ENCODE data around the gene AKT3.
"Not testable (repeated sequence)": the region's sequence is repeated elsewhere in the genome, so short reads cannot be mapped to it uniquely, and the experiment has no call there.

Gene AKT3

DNA sequence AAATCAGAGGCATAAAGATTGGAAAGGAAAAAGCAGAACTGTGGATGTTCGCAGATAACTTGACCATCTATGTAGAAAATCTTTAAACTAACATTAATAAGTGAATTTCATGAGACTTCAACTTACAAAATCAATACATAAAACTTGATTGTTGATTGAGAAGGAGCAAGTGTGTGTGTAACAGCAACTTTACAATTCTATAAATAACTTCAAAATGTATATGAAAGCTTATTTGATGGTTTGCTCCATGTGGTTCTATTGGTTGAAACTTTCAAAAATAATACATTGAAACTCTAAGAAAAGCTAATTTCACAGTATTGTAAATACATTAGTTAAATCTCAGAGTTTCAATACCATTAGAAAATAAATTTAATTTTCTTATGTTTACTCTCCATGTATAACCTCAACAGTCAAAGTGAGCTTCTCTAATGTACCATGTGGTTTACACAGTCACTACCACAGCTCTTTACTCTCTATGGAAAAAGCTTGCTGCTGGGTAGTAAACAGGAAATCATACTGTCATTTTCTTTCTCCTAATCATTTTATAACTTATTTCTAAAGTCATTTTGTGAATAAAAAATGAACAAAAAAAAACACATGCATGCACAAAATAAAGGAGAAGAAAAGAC, 12.0 kb downstream of the AKT3 start:
- no peak for DNase-seq

DNA sequence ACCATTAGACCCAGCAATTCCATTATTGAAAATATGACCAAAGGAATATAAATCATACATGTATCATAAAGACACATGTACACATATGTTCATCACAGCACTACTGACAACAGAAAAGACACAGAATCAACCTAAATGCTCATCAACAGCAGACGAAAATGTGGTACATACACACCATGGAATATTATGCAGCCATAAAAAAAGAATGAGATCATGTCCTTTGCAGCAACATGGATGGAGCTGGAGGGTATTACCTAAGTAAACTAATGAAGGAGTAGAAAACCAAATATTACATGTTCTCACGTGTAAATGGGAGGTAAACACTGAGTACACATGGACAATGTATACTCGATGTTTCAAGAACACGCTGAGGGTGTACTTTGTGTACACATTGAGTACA, 15.9 kb downstream of the AKT3 start:
- no peak for DNase-seq

DNA sequence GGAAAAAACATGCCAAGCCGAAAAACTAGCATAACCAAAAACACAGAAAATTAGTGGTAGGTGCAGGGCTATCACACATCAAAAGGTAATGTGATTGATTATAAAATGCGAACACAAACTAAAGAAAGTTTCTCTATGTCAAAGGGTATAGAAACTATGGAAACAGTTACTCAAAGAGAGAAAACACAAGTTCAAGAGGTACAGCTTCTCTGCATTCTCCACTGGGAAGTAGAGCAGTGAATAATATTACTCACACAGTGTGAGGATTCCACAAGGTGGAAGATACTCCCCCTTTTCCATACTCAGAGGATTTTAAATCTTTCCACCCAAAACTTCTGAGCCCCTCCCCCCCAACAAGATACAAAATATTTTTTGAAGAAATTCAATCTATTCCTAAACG, 18.6 kb downstream of the AKT3 start:
- DNase-seq: no peak

DNA sequence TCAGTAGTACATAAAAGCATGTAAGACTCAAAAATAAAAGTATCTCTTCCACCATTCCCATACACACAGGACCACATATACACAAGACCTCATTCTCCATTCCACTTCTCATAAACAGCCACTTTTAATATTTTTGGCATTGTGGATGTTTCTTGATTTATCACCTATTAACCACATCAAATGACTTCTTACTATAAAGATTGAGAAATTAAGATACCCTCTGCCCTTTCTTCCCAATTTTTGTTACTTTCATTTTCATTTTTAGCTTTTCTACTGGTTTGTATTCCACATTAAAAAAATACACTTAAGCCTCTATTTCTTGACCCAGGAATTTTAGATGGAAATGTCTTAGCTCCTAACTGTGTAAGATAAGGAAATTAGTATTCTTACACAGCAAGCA, 22.8 kb downstream of the AKT3 start:
- DNase-seq: no peak

DNA sequence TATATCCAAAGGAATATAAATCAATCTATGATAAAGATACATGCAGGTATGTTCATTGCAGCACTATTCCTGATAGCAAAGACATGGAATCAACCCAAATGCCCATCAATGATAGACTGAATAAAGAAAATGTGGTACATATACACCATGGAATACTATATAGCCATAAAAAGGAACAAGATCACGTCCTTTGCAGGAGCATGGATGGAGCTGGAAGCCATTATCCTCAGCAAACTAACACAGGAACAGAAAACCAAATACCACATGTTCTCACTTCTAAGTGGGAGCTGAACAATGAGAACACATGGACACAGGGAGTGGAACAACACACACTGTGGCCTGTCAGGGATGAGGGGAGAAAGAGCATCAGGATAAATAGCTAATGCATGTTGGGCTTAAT, 25.1 kb downstream of the AKT3 start:
- DNase-seq: not testable (repeated sequence)

DNA sequence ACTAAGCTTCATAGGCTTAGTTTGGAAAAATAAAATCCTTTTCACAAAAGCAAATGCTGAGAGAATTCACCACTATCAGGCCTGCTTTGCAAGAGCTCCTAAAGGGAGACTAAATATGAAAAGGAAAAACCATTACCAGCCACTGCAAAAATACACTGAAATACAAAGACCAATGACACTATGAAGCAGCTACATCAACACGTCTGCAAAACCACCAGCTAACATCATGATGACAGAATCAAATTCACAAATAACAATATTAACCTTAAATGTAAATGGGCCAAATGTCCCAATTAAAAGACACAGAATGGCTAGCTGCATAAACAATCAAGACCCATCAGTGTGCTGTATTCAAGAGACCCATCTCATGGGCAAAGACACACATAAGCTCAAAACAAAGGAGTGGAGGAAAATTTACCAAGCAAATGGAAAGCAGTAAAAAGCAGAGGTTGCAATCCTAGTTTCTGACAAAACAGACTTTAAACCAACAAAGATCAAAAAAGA, 28.8 kb downstream of the AKT3 start:
- DNase-seq: no peak

DNA sequence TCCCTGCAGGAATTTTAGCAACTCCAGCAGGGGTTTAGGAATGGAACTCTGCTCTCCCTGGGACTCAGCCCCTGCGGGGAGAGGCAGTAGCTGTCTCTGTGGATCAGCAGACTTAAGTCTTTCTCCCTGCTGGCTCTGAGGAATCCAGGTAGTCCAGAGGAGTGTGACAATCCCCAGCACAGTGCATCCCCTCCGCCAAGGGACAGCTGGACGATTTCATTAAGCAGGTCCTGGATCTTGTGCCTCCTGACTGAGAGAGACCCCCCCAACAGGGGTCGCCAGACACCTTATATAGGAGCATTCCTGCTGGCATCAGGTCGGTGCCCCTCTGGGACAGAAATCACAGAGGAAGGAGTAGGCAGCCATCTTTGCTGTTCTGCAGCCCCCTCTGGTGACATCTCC, 30.6 kb downstream of the AKT3 start:
- no peak for DNase-seq

DNA sequence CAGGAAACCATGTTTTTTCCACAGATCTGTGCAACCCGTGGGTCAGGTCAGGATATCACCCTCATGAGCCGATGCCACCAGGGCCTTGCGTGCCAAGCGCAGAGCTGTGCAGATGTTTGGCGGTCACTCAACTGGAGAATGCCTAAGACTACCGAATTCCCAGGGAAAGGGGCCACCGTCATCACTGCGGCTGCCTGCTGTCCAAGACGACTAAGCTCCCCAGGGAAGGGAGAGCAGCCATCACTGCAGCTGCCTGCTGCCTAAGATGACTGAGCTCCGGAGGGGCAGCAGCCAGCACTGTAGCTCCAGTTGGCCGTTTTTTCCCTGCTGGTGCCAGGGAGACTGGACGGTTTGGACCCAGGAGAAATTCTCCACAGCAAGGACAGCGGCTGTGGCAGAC, 31.1 kb downstream of the AKT3 start:
- DNase-seq: no peak

DNA sequence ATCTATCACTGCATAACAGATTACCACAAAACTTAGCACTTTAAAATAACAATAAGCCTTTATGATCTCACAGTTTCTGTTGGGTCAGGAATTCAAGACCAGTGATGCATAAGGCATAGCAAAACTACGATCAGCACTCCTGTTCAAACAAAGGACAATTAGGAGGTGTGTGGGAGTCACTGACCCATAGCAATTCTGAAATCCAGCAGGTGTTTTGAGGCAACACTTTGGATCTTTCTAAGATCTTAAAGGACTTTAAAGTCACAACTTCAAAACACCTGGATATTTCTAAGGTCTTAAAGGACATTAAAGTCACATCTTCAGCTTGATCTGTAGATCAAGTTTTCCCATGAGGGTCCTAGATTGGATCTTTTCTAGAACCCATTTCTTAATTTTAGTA, 35.3 kb downstream of the AKT3 start:
- no peak for DNase-seq

DNA sequence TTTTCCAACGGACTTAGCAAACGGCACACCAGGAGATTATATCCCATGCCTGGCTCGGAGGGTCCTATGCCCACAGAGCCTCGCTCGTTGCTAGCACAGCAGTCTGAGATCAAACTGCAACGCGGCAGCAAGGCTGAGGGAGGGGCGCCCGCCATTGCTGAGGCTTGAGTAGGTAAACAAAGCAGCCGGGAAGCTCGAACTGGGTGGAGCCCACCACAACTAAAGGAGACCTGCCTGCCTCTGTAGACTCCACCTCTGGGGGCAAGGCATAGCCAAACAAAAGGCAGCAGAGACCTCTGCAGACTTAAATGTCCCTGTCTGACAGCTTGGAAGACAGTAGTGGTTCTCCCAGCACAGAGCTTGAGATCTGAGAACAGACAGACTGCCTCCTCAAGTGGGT, 42.7 kb downstream of the AKT3 start:
- not testable (repeated sequence) for DNase-seq

DNA sequence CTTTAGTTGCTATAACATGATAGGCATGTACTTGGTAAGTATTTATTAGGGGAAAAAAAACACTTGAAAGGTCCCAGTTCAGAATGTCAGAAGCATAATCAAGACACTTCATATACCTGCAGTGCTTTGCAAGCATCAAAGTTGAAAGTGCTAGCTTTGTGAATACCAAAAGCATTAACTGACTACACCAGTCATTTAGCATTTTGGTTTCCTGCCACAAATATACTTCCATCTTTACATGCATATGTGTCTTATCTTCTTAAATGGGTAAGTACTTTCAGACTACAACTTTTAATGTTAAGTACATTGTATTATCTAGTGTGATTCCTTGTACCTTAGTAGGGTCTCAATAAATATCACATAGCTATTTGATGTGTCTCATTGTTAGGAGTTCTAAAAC, 43.7 kb downstream of the AKT3 start:
- no peak for DNase-seq

DNA sequence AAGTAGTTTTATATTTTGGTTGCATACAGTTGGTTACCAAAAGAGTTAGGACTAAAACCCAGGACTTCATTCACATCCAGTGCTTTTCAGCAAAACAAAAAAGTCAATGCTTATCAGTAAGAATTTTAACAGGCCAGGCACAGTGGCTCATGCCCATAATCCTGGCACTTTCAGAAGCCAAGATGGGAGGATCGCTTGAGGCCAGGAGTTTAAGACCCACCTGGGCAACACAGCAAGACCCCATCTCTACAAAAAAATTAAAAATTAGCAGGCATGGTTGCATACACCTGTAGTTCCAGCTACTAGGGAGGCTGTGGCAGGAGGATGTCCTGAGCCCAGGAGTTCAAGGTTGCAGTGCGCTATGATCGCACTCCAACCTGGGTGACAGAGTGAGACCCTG, 47.3 kb downstream of the AKT3 start:
- no peak for DNase-seq

DNA sequence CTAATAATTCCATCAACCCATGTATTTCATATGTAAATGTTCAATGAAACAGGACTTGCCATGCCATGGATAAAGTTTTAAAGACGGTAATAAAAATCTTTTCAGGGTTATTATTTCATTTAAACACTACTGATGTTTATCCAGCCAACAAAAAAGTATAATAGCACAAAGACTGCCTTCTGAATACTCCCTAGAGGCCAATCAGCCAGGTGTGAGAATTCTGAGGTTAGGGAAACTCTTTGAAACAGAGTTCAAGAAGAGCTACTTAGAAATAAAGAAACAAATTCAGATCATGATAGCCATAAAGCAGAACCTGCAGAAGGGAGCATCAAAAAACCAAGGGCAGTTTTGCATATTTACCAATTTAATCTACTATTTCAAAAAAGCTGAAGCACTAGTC, 48.7 kb downstream of the AKT3 start:
- no peak for DNase-seq

DNA sequence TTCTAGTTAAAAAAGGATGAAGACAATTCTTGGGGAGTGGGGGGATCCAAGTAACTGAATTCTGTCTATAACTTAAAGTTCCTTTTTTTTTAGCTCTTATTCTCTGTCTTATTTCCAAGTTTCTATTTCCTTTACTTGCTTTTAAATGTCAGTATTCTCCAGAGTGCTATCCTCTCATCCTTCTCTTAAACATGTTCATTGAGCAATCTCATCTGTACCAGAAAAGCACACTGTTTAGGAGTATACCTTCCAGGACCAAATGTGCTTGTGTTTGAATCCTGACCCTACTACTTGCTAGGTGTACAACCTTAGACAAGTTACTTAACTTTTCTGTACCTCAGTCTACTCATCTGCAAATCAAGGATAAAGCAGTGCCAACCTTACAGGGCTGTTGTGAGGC, 50.1 kb downstream of the AKT3 start:
- no peak for DNase-seq

DNA sequence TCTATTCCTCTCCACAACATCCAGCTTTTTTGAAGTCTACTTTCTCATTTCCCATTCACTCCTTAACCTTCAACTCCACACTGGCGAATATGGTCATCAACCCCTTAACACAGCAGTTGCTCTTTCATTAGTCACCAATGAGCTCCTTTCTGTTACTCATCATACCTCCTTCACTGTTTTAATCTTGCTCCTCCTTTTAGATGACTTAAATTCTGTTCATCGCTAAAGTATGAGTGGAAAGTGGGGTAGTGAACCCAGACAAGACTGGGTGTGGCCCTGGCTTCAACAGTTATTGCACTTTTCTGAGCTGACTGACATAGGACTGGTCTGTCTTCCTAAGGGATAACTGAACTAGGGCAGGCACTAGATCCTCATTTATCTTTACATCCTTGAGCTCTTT, 51.3 kb downstream of the AKT3 start:
- no peak for DNase-seq

DNA sequence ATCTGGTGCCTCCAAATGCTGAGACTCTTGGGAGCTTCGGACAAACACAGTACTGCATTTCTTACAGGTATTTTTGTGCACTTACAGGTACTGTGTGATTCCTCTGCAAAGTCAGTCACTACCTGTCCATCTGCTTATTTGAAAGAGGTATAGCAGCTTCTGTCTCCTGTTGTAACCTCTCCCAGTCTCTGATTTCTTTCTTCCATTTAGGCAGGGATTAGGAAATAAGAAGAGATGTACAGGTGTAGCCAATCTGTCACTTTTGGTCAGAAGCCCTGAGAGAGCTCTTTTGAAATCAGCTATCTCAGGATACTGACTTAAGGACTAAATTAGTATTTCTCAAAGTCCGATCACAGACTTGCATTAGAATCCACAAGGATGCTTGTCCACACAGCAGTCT, 54.0 kb downstream of the AKT3 start:
- DNase-seq: no peak

DNA sequence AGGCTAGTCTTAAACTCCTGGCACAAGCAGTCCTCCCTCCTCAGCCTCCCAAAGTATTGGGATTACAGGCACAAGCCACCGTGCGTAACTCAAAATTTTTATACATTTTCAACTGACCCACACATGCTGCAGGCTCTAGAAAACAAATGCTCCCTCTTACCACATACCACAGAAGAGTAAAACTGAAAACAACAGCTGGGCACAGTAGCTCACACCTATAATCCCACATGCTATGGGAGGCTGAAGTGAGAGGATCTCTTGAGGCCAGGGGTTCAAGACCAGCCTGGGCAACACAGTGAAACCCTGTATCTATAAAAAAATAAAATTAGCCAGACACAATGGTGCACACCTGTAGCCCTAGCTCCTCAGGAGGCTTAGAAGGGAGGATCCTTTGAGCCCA, 56.7 kb downstream of the AKT3 start:
- no peak for DNase-seq

DNA sequence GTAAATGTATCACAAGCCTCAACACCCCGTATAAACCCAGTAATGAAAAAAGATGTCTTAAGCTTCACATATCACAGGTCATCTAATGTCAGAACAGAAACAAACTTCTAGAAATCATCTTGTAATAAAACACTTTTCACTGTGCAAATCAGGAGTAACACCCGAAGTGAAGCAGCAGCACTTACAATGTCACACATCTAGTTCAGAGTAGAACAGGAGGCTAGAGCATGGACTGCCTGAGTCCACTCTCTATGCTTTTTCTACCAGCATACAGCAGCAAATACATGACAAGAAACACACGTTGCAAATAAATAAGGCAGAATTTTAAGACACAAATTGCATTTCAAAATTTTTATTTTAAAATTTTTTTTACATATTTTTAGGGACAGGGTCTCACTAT, 57.2 kb downstream of the AKT3 start:
- no peak for DNase-seq

DNA sequence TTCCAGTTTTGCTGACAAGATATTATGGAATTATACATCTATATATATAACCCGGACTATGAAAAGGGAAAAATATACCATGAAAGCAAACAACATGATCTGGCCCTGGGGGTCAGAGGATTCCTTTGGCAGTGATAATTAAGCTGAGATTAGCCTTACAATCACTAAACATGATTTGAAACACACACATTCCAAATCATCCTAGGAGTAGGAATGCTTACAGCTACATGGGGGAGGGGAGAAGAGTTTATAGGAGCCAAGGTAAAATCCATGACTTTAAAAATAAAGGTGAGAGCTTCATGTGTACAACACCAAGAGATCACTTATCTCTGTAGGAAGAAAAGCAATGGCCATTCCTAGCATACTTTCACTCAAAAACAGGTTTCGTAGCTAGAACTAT, 57.6 kb downstream of the AKT3 start:
- DNase-seq: no peak

DNA sequence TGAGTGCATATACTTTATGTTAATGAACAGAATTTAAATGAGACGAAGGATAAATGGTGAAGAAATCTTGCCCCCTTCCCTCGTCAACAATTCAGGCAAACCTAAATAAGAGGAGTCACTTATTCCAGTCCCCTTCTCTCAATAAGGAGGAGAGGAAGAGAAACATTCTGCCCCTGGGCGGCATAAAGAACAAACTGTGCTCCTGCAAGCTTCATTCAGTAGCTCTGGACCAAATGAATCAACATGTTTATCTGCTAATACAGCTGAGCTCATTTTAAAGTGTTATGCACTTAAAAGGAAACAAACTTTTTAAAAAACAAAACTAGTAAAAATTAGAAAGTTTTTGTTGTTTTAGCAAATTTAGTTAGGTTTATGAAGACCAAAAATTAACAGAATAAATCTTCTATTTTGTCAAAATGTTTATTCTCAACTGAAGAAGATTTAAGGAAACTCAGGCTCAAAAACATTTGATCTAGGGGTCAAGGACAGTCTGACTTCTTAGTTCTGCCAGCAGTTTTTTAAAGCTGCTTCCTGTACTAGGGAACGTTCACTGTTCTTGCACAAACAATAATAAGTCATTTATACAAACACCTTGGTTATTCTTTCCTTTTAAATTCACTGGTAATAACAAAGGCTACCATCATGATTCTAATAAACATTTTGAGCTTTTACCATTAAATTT, 58.3 kb downstream of the AKT3 start:
- DNase-seq: no peak

DNA sequence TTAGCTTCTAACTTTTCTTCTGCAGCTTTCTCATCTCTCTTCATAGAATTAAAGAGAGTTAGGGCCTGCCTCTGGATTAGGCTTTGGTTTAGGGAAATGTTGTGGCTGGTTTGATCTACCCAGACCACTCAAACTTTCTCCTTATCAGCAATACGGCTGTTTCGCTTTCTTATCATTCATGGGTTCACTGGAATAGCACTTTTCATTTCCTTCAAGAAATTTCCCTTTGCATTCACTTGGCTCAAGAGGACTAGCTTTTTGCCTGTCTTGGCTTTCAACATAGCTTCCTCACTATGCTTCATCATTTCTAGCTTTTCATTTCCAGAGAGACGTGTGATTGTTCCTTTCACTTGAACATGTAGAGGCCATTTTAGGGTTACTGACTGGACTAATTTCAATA, 59.6 kb downstream of the AKT3 start:
- DNase-seq: no peak

DNA sequence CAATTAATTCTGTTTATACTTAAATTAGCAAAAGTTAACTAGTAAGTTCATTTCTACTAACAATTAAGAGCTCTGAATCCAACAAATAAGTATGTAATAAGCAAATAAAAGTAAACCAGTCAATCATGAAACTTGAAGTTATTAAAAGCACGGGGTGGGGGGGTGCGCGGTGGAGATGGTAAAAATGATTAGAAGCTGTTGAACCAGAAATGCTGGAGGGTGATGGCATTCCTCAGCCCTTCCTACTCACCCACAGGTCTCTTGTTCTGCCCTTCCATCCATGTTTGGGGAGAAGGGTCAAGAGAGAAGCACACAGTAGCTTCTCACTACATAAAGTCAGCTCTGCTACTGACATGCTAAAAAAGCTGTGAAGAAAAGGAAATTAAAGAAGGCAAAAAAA, 63.5 kb downstream of the AKT3 start:
- no peak for DNase-seq

DNA sequence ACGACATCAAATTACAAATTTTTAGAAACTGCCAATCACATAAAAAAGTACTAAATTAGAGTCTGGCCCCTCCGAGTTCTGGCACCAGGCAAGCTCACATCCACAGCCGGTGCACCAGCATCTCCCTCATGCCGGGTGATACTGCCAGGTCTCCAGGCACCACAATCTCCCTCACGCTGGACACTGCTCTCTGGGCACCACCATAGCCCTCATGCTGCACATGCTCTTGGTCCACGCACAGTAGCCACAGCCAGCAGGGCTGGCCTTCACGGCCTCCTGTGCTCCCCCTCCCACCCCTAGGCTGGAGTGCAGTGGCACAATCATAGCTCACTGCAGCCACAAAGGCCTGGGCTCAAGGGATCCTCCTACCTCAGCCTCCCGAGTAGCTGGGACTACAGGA, 65.5 kb downstream of the AKT3 start:
- no peak for DNase-seq

DNA sequence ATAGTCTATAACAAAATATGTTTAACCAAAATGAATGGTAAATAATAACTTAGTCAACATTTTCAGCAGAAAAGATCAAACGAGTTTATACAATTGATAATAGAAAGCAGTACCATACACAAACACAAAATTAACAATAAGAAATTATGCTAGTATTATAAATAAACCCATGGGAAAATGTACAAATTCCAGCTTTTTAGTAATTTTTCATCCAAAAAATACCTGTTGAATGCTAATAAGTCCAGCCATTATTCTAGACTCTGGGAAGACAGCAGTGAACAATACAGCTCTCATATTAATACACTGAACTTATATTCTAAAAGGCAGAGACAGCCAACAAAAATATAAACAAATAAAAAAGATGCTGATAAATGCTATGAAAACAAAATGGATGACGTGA, 66.3 kb downstream of the AKT3 start:
- DNase-seq: no peak

All from NCI-H1048 (cell line).